Activated gamma-delta T cell (primary cell): ENCODE data around the gene ZMYM1.
"Not testable (repeated sequence)": the region's sequence is repeated elsewhere in the genome, so short reads cannot be mapped to it uniquely, and the experiment has no call there.

ENCODE experiments used
- DNase-seq: peaks from one replicate; lab custom pipeline; 2025; lab: John Stamatoyannopoulos, UW

Gene ZMYM1

DNA sequence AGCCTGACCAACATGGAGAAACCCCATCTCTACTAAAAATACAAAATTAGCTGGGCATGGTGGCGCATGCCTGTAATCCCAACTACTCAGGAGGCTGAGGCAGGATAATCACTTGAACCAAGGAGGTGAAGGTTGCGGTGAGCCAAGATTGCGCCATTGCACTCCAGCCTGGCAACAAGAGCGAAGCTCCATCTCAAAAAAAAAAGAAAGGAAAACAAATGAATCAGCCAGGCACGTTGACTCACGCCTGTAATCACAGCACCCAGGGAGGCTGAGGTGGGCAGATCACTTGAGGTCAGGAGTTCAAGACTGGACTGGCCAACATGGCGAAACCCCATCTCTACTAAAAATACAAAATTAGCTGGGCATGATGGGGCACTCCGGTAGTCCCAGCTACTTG, 2.8 kb upstream of the ZMYM1 start:
- DNase-seq: not testable (repeated sequence)

GRCh38 chr1:35080171-35080854, 1.1 kb downstream of the ZMYM1 start:
- no peak for DNase-seq

DNA sequence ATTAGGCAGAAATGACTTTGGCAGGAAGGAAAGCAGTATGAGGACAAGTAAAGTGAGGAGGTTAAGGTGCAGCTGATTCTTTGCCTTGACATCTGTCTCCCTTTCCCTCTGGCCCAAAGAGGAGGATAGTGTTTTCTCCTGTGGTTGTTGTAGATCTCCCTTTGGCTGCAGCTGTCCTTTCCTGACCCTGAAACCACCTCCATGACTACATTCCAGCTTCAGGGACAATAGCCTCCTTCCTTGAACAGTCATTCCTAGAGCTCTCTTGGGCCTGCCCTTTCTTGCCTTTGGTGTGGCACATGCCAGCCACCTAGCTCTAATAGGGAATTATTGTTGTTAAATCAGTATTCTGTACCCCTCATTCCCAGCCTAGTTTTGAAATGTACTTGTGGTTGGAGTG, 6.2 kb downstream of the ZMYM1 start:
- DNase-seq: no peak

- no peak for DNase-seq
Measured at GRCh38 chr1:35097224-35097623, 18.0 kb downstream of the ZMYM1 start.

DNA sequence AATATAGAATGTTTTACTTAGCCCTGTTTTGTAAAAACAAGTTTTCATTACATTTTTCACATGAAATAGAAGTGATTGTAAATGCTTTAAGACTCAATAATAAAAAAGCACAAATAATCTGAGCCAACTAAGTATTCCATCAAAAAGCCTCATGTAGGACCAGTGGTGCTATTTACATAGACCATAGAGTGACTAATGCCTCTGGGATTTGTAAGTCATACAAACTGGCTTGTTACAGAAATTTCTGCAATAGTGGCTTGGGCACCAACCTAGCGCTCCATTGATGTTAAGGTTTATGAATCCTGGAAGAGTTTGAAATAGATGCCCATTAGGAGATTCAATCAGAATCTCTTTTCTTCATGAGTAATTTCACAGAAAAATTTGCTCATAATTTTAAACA, 31.9 kb downstream of the ZMYM1 start:
- DNase-seq: no peak

DNA sequence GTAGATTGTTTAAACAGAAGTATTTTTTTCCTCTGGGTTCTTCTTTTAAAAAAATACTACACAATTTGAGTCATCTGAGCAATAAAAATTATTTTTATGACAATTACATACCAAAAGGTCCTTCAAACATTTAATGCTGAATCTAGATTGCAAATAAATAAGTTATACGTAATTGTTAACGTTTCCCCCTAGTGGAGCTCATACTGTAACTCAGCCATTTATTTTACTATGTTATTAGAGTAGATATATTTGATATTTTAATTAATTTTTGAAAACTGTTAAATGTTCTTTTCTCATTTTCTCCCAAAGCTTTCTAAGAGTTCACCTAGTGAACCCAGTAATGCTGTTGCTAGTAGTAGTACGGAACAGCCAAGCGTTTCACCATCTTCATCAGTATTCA, 33.5 kb downstream of the ZMYM1 start:
- no peak for DNase-seq

DNA sequence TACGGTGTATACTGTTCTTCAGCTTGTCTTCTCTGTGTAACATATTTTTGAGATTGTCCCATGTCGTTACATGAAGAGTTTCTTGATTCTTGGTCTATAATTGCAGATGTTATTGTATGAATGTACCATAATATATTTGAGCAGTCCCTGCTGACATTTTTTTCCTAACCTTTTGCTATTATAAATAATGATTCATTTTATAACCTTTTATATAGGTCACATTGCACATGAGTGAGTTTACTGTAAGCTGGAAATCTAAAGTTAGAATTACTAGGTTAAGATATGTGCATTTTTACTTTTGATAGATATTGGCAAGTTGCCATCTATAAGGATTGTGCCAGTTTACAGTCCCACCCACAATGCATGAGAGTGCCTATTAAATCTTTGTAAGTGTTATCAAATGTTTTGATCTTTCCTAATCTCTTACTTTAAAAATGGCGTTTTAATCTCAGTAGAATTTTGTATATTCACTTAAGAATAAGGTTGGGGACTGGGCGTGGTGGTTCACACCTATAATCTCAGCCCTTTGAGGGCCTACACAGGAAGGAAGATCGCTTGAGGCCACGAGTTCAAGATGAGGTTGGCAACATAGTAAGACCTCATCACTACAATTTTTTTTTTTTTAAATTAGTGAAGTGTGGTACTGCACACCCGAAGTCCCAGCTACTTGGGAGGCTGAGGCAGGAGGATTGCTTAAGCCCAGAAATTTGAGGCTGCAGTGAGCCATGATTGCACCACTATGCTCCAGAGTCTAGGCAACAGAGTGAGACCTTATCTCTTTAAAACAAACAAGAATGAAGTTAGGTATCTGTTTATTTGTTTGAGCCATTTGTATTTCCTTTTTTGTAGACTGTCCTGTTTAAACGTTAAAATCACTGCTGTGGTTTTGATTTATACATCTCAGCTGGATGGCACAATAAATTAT, 36.5 kb downstream of the ZMYM1 start:
- DNase-seq: no peak

- DNase-seq: no peak
Measured at GRCh38 chr1:35120458-35121133, 41.4 kb downstream of the ZMYM1 start.

DNA sequence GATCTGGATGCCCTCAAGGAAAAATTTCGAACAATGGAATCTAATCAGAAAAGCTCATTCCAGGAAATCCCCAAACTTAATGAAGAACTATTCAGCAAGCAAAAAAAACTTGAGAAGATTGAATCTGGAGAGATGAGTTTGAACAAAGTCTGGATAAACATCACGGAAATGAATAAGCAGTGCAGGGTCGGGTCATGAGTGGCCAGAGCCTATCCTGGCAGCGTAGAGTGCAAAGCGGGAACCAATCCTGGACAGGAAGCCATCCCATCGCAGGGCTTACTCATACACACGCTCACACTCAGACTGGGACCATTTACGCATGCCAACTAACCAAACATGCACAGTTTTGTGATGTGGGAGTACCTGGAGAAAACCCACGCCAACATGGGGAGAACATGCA, 43.1 kb downstream of the ZMYM1 start:
- DNase-seq: no peak

DNA sequence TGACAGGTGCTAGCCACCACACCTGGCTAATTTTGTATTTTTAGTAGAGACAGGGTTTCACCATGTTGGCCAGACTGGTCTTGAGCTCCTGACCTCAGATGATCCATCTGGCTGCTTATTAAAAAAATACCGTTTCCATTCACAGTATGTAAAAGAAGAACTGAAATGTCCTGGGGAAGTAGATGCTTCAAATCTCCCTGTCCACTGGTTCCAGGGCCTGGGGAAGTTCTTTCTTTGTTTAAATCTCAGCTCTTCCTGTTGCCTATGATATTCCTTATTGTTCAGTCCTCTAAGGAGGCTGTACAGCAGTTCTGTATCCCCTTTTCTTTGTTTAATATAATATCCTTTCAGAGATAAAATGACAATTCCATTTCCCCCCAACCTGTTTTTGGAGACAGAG, 47.4 kb downstream of the ZMYM1 start:
- no peak for DNase-seq

DNA sequence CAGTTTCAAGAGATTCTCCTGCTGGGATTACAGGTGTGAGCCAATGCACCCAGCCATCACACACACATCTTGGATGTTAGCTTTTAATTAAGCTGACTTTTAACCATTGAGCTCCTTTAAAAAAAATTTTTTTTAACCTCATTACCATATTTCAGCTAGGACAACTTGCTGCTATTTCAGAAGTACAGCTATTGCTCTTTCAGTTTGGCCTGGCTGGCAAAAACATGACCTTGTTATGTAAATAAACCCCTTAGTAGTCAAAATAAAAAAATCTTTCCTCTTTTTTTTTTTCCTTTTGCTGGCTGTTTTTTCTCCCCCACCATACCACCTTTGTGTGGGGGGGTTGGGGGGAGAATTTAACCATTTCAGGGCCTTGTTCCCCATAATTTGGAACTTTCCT, 49.9 kb downstream of the ZMYM1 start:
- no peak for DNase-seq

DNA sequence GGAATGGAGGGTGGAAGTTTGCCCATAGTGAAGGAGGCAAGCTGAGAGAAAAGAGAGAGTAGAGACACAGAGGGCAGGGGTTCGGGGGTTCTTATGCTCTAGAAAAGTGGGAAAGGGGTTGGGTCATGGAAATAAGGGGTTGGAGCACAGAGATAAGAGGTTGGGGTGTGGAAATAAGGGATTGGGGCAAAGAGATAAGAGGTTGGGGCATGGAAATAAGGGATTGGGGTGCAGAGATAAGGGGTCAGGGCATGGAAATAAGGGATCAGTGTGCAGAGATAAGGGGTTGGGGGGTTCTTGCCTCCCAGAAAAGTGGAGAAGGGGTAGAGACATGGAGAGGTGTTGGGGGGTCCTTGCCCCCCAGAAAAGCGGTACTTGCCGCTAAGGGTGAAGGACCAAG, 57.6 kb downstream of the ZMYM1 start:
- DNase-seq: no peak

DNA sequence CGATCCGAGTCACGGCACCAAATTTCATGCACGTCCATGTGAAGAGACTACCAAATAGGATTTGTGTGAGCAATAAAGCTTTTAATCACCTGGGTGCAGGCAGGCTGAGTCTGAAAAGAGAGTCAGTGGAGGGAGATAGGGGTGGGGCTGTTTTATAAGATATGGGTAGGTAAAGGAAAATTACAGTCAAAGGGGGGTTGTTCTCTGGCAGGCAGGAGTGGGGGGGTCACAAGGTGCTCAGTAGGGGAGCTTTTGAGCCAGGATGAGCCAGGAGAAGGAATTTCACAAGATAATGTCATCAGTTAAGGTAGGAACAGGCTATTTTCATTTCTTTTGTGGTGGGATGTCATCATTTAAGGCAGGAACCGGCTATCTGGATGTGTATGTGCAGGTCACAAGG, 58.4 kb downstream of the ZMYM1 start:
- not testable (repeated sequence) for DNase-seq

- not testable (repeated sequence) for DNase-seq
Measured at GRCh38 chr1:35142294-35142693, 63.1 kb downstream of the ZMYM1 start.

GRCh38 chr1:35142728-35143127, 63.5 kb downstream of the ZMYM1 start:
- DNase-seq: not testable (repeated sequence)

DNA sequence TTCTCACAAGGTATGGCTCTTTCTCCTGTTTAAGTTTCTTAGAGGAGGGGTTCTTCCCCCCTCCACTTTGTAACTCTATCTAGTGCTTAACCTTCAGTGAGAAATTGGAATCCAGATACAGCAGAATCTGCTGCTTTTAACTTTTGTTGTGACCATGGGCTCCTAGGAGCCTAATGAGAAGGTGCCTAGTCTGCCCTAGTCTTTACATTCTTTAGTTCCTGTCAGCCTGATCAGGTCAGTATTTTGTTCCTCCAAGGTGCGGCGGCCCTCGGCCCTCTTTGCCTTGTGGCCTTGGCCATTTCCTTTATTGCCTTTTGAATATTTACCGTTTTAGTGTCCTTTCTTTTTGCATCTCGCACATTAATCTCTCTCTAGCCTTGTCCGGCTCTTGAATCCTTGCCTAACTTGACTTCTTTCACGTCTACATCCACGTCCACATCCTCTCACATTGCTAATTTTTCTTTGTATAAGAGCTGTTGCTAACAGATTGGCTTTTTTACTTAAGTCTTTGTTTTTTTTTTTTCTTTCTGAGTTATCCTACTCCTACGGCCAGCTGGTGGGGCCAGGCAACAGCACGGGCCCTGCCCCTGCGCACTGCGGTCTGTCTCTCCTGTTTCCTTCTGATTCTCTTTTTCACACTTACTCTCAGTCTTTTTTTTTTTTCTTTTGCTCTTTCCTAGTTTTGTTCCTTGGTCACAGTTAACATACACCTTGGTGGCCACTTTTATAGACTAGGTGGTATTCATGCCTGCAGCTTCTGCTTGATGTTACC, 64.7 kb downstream of the ZMYM1 start:
- no peak for DNase-seq

GRCh38 chr1:35145892-35146549, 66.8 kb downstream of the ZMYM1 start:
- DNase-seq: not testable (repeated sequence)

DNA sequence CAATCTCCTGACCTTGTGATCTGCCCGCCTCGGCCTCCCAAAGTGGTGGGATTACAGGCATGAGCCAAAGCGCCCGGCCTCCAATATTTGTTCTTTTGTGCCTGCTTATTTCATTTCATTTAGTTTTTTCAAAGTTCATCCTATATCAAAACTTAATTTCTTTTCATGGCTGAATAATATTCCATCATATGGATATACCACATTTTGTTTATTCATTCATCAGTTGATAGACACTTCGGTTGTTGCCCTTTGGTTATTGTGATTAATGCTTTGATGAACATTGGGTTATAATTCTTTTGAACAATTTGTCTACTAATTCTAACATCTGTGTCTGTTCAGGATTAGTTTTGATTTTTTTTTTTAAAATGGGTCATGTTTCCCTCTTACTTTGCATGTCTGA, 72.0 kb downstream of the ZMYM1 start:
- DNase-seq: no peak

- no peak for DNase-seq
Measured at GRCh38 chr1:35164893-35165292, 85.7 kb downstream of the ZMYM1 start.
